Rectal smooth muscle tissue (tissue), 1 donor: ENCODE measurements around the gene USPL1.
"Not testable (repeated sequence)": the region's sequence is repeated elsewhere in the genome, so short reads cannot be mapped to it uniquely, and the experiment has no call there.

ENCODE experiments used
- H3K27ac ChIP-seq: one replicate; pipeline ENCODE4 v1.7.0; 2013; ENCODE audit warnings: low read depth, low read length, inconsistent platforms
- H3K27me3 ChIP-seq: one replicate; pipeline ENCODE4 v1.7.0; 2013; ENCODE audit warnings: low read length; ENCODE audit not compliant: control insufficient read depth, insufficient read depth
- H3K36me3 ChIP-seq: one replicate; pipeline ENCODE4 v1.7.0; 2013; ENCODE audit warnings: low read length; ENCODE audit not compliant: control insufficient read depth, insufficient read depth
- H3K4me1 ChIP-seq: one replicate; pipeline ENCODE4 v1.7.0; 2013; ENCODE audit warnings: low read length; ENCODE audit not compliant: control insufficient read depth, insufficient read depth
- H3K4me3 ChIP-seq: one replicate; pipeline ENCODE4 v1.7.0; 2013; ENCODE audit warnings: low read length
- H3K9ac ChIP-seq: one replicate; pipeline ENCODE4 v1.7.0; 2013; ENCODE audit warnings: low read length

The USPL1 gene

GRCh38 chr13:30619731-30620130, 2.0 kb downstream of the USPL1 start:
- H3K36me3 ChIP-seq, result no peaks in the 10 kb centered on the region
- H3K27ac ChIP-seq, result no peak overlapping the region
- peak overlapping the region; percentile 86 for H3K4me3 ChIP-seq
- H3K27me3 ChIP-seq, result no peaks in the 10 kb centered on the region
- H3K4me1 ChIP-seq, result peaks cover 11% of the 10 kb centered on the region
- no peak overlapping the region for H3K9ac ChIP-seq

GRCh38 chr13:30620941-30621340, 3.2 kb downstream of the USPL1 start:
- no peaks in the 10 kb centered on the region for H3K27me3 ChIP-seq
- H3K9ac ChIP-seq, result no peak overlapping the region
- H3K27ac ChIP-seq, result no peak overlapping the region
- peaks cover 11% of the 10 kb centered on the region for H3K4me1 ChIP-seq
- H3K36me3 ChIP-seq, result no peaks in the 10 kb centered on the region
- no peak overlapping the region for H3K4me3 ChIP-seq

- peaks cover 11% of the 10 kb centered on the region for H3K4me1 ChIP-seq
These were observed 4.8 kb downstream of the USPL1 start for GRCh38 chr13:30622551-30622950.

GRCh38 chr13:30623392-30623791, 5.7 kb downstream of the USPL1 start:
- H3K9ac ChIP-seq, result no peak overlapping the region
- H3K36me3 ChIP-seq, result no peaks in the 10 kb centered on the region
- peaks cover 11% of the 10 kb centered on the region for H3K4me1 ChIP-seq
- H3K27me3 ChIP-seq, result no peaks in the 10 kb centered on the region
- H3K4me3 ChIP-seq, result no peak overlapping the region
- no peak overlapping the region for H3K27ac ChIP-seq

More at GRCh38 chr13:30622551-30622950, 4.8 kb downstream of the USPL1 start:
- Histone ChIP-seq H3K4me3 (no peak overlapping the region), H3K9ac (no peak overlapping the region), H3K27me3 (no peaks in the 10 kb centered on the region), H3K27ac (no peak overlapping the region), H3K36me3 (no peaks in the 10 kb centered on the region)

GRCh38 chr13:30624630-30625029, 6.9 kb downstream of the USPL1 start:
- Histone ChIP-seq H3K27ac (no peak overlapping the region), H3K4me3 (no peak overlapping the region), H3K27me3 (no peaks in the 10 kb centered on the region), H3K4me1 (peaks cover 2% of the 10 kb centered on the region), H3K36me3 (no peaks in the 10 kb centered on the region), H3K9ac (no peak overlapping the region)

GRCh38 chr13:30629527-30629926, 11.8 kb downstream of the USPL1 start:
- H3K4me1 ChIP-seq, result no peaks in the 10 kb centered on the region
- no peak overlapping the region for H3K9ac ChIP-seq
- no peak overlapping the region for H3K27ac ChIP-seq
- H3K36me3 ChIP-seq, result peaks cover 7% of the 10 kb centered on the region
- H3K4me3 ChIP-seq, result no peak overlapping the region
- no peaks in the 10 kb centered on the region for H3K27me3 ChIP-seq

- Histone ChIP-seq H3K27me3 (no peaks in the 10 kb centered on the region), H3K4me1 (no peaks in the 10 kb centered on the region), H3K27ac (no peak overlapping the region), H3K4me3 (no peak overlapping the region), H3K9ac (no peak overlapping the region), H3K36me3 (peaks cover 7% of the 10 kb centered on the region)
These were observed 16.1 kb downstream of the USPL1 start for GRCh38 chr13:30633861-30634260.

GRCh38 chr13:30634838-30635237, 17.1 kb downstream of the USPL1 start:
- Histone ChIP-seq H3K27ac (no peak overlapping the region), H3K9ac (no peak overlapping the region), H3K4me3 (no peak overlapping the region), H3K36me3 (peaks cover 7% of the 10 kb centered on the region), H3K4me1 (no peaks in the 10 kb centered on the region), H3K27me3 (no peaks in the 10 kb centered on the region)

GRCh38 chr13:30638301-30638700, 20.6 kb downstream of the USPL1 start:
- Histone ChIP-seq H3K4me3 (no peak overlapping the region), H3K4me1 (no peaks in the 10 kb centered on the region), H3K9ac (no peak overlapping the region), H3K27ac (no peak overlapping the region), H3K36me3 (peaks cover 9% of the 10 kb centered on the region), H3K27me3 (no peaks in the 10 kb centered on the region)

GRCh38 chr13:30639671-30640070, 22.0 kb downstream of the USPL1 start:
- no peaks in the 10 kb centered on the region for H3K27me3 ChIP-seq
- no peak overlapping the region for H3K27ac ChIP-seq
- no peak overlapping the region for H3K4me3 ChIP-seq
- no peaks in the 10 kb centered on the region for H3K4me1 ChIP-seq
- H3K36me3 ChIP-seq, result peaks cover 12% of the 10 kb centered on the region
- no peak overlapping the region for H3K9ac ChIP-seq

- H3K27ac ChIP-seq, H3K4me1 ChIP-seq, H3K4me3 ChIP-seq, H3K27me3 ChIP-seq, H3K9ac ChIP-seq: not testable (repeated sequence)
- H3K36me3 ChIP-seq, result peaks cover 12% of the 10 kb centered on the region
These were observed 23.5 kb downstream of the USPL1 start for GRCh38 chr13:30641173-30641572.

GRCh38 chr13:30645629-30646028, 27.9 kb downstream of the USPL1 start:
- no peak overlapping the region for H3K9ac ChIP-seq
- peaks cover 9% of the 10 kb centered on the region for H3K4me1 ChIP-seq
- H3K27ac ChIP-seq, result no peak overlapping the region
- no peak overlapping the region for H3K4me3 ChIP-seq
- H3K27me3 ChIP-seq, result no peaks in the 10 kb centered on the region
- peaks cover 20% of the 10 kb centered on the region for H3K36me3 ChIP-seq

- Histone ChIP-seq H3K27ac (no peak overlapping the region), H3K4me3 (no peak overlapping the region), H3K36me3 (peaks cover 15% of the 10 kb centered on the region), H3K9ac (no peak overlapping the region), H3K4me1 (peaks cover 9% of the 10 kb centered on the region), H3K27me3 (no peaks in the 10 kb centered on the region)
These were observed 29.7 kb downstream of the USPL1 start for GRCh38 chr13:30647420-30647819.
